Stromal cell of bone marrow (primary cell): ENCODE results near the gene CMYA5.
"Not testable (repeated sequence)": the region's sequence is repeated elsewhere in the genome, so short reads cannot be mapped to it uniquely, and the experiment has no call there.

Experiments
- DNase-seq: peaks from one replicate; pipeline ENCODE4 v3.0.0-alpha.2; 2012; ENCODE audit warnings: low read depth

The CMYA5 gene

DNA sequence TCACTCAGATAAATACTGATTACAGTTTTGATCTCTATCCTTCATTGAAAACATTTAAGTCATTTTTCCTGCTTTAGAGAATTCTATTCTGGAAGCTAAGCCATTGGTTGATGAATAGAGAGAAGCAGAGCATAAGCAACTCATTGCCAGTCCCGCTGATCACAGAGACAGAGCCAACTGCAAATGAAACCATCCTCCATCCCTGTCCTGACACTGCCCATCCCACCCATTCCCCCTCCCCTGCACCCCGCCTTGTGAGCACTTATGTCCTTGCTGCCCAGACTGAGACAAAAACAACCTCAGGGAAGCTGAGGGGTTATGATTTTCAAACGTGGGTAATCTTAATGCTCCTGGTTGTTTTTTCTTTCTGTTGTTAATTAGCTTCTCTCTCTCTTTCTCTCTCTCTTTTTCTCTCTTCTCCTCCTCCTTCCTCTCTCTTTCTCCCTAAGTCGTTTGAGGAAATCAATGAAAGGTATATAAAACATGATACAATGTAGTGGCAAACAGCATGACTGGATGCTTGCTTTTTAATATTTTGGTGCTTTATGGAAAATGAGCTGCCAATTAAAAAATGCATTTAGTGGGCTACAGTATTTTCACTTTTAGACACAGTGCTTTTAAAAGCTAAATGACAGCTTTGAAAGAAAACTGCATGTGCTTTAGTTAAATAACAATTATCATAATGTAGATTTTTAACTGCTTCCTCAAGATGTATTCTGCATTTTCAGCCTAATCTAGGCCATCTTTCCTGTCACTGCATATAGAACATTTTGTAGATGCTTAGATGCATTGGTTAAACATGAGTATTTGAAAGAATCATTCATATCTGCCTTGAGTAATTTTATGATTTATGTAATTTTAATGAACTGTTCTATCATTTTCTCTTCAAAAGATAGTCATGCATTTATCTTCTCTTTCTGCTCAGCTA is 57.3 kb downstream of the CMYA5 start:
- DNase-seq: no peak

- DNase-seq: no peak
These were observed 61.2 kb downstream of the CMYA5 start for GRCh38 chr5:79750611-79751510.

DNA sequence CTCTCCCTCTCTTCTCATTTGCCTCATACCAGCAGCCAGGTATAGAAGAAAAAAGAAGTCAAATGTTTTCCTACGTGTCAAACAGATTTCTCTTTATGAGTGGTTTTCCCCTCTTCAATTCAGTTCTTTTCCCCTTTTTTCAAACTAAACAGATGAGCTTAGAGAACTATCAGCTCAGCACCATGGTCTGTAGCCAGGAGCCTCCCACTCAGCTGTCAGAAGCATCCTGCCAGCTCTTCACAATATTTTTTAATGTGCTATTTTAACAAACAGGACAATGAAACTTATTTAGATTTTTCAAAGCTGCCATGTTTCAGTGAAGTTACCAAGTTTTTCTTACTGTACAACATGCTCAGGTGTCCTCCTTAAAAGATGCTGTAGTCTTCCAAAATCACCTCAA is 63.5 kb downstream of the CMYA5 start:
- no peak for DNase-seq

GRCh38 chr5:79753877-79754645 is 64.4 kb downstream of the CMYA5 start:
- no peak for DNase-seq

DNA sequence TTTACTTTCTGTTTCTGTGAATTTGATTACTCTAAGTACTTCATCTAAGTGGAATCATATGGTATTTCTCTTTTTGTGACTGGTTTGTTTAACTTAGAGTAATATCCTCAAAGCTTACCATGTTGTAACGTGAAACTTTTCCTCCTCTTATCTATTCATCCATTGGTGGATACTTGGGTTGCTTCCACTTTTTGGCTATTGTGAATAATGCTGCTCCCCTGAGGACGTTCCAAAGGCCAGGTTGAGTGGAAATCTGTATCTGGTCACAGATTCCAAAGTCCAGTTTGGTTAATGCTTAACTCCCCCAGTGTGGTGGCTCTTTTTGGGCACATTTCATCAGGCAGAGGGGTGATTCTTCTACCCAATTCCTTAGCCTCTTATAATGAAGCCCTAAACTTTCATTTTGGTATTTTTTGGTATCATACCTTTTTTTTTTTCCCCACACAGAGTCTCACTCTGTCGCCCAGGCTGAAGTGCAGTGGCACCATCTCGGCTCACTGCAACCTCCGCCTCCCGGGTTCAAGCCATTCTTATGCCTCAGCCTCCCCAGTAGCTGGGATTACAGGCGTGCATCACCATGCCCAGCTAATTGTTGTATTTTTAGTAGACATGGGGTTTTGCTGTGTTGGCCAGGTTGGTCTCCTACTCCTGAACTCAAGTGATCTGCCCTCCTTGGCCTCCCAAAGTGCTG is 65.4 kb downstream of the CMYA5 start:
- DNase-seq: no peak

- no peak for DNase-seq
These were observed 66.4 kb downstream of the CMYA5 start for GRCh38 chr5:79756076-79756475.

- peak; percentile 80 for DNase-seq
These were observed 69.8 kb downstream of the CMYA5 start for GRCh38 chr5:79759436-79759835.

GRCh38 chr5:79759848-79760247 is 70.2 kb downstream of the CMYA5 start:
- DNase-seq: no peak

- DNase-seq: no peak
These were observed 73.3 kb downstream of the CMYA5 start for GRCh38 chr5:79762929-79763328.

DNA sequence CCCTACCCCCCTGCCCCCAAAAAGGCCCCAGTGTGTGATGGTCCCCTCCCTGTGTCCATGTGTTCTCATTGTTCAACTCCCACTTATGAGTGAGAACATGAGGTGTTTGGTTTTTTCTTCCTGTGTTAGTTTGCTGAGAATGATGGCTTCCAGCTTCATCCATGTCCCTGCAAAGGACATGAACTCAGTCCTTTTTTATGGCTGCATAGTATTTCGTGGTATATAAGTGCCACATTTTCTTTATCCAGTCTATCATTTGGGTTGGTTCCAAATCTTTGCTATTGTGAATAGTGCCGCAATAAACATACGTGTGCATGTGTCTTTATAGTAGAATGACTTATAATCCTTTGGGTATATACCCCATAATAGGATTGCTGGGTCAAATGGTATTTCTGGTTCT is 74.5 kb downstream of the CMYA5 start:
- DNase-seq: not testable (repeated sequence)

DNA sequence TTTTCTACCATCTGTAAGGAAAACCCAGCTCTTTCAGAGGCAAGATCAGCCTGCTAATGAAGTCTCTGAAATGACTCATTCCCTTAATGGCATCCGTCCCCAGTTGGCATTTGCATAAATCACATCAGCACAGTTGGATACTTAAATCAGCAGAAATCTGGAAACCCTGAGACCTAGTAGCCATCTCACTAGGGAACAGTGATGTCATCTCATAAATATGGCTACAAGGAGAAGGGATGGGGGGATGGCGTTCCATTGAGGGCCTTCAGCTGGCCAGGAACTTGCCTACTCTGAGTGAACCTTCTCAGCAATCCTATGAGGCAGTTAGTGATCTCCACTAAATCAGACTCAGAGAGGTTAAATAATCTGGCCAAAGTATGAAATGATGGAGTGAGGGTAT is 81.8 kb downstream of the CMYA5 start:
- peak; percentile 78 for DNase-seq

- no peak for DNase-seq
These were observed 83.0 kb downstream of the CMYA5 start for GRCh38 chr5:79772651-79773050.

DNA sequence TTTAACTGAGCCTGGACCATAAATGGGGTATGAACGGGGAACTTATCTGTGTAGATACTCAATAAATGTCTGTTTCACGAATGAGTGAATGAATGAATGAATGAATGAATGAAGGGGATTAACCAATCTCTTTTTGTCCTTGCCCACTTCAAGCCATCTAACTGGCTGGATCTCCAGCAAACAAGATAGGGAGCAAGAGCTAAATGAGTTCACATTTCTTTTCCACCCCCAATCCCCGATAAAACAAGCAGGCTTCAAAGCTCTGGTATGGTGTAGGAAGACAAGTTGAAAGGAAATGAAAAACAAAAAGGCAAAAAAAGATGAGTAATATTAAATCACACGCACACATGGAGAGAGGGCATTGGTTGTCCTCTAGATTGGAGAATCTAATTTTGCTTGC is 84.0 kb downstream of the CMYA5 start:
- DNase-seq: no peak

- DNase-seq: no peak
These were observed 84.7 kb downstream of the CMYA5 start for GRCh38 chr5:79774171-79774854.

- DNase-seq: no peak
These were observed 85.2 kb downstream of the CMYA5 start for GRCh38 chr5:79774855-79775237.

DNA sequence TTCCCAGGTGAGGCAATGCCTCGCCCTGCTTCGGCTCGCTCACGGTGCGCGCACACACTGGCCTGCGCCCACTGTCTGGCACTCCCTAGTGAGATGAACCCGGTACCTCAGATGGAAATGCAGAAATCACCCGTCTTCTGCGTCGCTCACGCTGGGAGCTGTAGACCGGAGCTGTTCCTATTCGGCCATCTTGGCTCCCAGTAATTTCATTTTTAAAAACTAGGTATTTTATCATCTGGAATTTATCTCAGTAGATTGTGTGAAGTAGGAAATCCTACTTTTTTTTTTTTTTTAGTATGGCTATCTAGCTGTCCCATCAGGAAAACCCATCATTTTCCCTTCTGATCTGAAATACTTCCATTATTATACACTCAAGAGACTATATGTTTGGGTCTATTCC is 95.1 kb downstream of the CMYA5 start:
- not testable (repeated sequence) for DNase-seq

- DNase-seq: no peak
These were observed 96.3 kb downstream of the CMYA5 start for GRCh38 chr5:79785983-79786382.

DNA sequence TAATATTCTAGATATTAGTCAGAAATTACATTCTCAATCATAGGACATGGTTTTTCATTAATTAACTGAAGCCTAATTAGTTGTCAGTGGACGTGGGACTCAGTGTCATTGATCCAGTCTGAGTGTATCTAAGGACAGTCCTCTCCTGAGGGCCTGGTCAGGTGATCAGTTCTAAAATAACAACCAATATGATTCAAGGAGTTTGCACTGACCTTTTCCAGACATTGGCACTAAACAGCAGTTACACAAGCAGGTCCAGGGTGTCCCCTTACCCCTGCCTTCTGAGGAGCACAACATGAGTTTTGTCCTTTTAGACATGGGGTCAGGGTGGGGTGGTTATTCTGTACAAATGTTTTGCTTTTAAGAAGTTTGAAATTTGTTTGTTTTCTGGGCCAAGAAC is 97.8 kb downstream of the CMYA5 start:
- DNase-seq: no peak

DNA sequence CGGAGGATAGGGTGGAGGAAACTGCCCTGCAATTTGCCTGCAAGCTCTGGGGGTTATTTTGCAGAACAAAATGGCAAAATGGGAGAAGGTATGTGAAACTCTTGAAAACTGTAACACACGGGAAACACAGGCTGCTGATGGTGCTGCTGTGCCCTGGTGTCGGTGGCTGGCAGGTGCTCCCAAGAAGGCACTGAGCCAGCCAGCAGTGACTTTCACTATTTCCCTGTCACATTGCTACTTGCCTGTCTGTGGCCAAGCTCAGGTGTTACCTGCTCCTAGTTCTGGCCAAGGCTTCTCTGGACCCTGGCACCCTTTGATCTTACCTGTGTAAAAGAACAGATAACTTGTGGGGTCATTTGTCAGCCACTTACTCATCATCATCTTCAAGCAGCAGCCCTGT is 102.2 kb downstream of the CMYA5 start:
- no peak for DNase-seq

- DNase-seq: no peak
These were observed 102.8 kb downstream of the CMYA5 start for GRCh38 chr5:79792463-79792862.

GRCh38 chr5:79793304-79793703 is 103.7 kb downstream of the CMYA5 start:
- DNase-seq: no peak
